Astrocyte of the spinal cord (primary cell): ENCODE results near the gene SPAG6.

Source experiments
- DNase-seq: peaks from one replicate; pipeline ENCODE4 v3.0.0; 2011; ENCODE audit warnings: low read depth, low spot score
- H3K4me3 ChIP-seq: 2 replicates; pipeline ENCODE4 v1.5.1; 2011; ENCODE audit warnings: low read depth, mild to moderate bottlenecking, low read length, moderate library complexity
- in situ Hi-C: cut with HindIII; loops from 2 replicates; pipeline ENCODE4 v1.10.0; 2017; ENCODE audit warnings: low sequenced_read_pairs
- TF ChIP-seq, protein P1 (sequence below): IDR thresholded peaks from 2 replicates; pipeline ENCODE4 v1.5.1; 2012; ENCODE audit warnings: low read depth, mild to moderate bottlenecking, low read length, inconsistent platforms

SPAG6 gene

DNA sequence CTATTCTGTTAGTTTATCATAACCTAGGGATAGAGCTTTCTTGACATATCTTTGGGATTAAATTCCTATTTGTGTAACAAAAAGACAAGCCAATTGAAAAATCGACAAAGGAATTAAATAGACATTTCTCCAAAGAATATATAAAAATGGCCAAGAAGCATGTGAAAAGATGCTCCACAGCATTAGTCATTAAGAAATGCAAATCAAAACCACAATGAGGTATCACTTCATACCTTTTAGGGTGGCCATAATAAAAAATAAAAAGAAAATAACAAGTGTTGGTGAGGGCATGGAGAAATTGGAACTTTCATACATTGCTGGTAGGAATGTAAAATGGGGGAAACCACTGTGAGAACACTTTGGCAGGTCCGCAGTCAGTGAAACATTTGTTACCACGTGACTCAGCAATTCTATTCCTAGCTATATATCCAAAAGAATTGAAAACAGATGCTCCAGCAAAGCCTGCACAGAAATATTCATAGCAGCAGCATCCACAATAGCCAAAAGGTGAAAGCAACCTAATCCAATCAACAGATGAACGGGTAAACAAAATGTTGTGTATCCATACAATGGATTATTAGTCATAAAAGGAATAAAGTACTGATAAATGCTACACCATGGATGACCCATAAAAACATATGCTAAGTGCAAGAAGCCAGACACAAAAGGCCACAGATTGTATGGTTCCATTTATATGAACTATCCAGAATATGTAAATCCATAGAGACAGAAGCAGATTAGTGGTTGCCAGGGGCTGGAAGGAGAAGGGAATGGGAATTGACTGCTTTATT is 20.5 kb downstream of the SPAG6 start:
- no peak overlapping the region for H3K4me3 ChIP-seq
- in situ Hi-C loops: no loop called here
- TF ChIP-seq, protein P1, sequence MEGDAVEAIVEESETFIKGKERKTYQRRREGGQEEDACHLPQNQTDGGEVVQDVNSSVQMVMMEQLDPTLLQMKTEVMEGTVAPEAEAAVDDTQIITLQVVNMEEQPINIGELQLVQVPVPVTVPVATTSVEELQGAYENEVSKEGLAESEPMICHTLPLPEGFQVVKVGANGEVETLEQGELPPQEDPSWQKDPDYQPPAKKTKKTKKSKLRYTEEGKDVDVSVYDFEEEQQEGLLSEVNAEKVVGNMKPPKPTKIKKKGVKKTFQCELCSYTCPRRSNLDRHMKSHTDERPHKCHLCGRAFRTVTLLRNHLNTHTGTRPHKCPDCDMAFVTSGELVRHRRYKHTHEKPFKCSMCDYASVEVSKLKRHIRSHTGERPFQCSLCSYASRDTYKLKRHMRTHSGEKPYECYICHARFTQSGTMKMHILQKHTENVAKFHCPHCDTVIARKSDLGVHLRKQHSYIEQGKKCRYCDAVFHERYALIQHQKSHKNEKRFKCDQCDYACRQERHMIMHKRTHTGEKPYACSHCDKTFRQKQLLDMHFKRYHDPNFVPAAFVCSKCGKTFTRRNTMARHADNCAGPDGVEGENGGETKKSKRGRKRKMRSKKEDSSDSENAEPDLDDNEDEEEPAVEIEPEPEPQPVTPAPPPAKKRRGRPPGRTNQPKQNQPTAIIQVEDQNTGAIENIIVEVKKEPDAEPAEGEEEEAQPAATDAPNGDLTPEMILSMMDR: no peak
- DNase-seq: peak; percentile 24

DNA sequence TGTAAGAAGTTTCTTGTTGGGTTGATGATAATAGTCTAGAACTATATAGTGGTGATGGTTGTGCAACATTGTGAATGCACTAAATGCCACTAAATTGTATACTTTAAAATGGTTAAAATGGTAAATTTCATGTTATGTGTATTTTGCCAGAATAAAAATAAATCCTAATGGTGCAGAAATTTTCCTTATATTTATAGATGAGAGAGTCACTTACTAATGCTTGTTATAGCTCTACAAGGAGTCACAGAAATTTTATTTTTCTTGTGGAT is 21.1 kb downstream of the SPAG6 start:
- in situ Hi-C loops: no loop called here

DNA sequence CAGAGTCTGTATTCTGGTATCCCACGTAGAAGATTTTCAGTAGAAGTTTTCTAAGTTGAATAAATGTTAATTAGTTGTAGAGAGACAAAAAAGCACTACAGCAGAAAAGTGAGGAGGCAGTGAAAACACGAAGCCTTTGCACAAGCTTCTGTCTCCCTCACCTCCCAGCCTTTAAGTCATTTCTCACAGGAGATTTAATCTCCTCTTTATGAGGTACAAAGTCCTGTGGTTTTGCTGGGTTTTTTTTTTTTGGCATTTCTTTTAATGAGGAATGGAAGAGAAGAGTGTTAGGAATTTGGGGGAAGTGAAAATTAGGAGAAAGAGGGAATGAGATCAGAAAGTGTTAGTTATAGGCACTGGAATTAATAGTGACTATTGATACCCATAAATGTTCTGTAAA is 21.5 kb downstream of the SPAG6 start:
- H3K4me3 ChIP-seq: no peak overlapping the region
- TF ChIP-seq, protein P1: no peak
- in situ Hi-C loops: no loop called here
- no peak for DNase-seq

More for the DNA sequence above, 21.1 kb downstream of the SPAG6 start:
- TF ChIP-seq, protein P1: no peak
- no peak for DNase-seq
- H3K4me3 ChIP-seq: no peak overlapping the region

DNA sequence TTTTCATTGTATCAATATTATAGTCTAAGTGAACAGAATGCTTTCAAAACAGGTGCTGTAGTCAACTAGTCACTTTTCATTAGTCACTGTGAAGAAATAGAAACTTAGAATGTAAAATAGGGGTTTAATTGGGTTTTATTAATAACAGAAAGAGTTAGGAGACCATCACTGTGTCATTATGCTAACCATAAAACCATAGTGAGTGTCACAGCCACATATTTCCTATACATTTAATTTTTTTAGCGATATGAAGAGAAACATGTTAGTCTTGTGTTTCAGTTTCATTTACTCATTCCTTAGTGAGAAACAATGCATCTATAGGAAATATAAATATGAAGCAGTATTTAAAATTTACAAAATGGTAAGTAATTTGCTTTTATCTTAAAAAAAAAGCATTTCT is 22.2 kb downstream of the SPAG6 start:
- in situ Hi-C loops: no loop called here
- TF ChIP-seq, protein P1: no peak
- no peak for DNase-seq

DNA sequence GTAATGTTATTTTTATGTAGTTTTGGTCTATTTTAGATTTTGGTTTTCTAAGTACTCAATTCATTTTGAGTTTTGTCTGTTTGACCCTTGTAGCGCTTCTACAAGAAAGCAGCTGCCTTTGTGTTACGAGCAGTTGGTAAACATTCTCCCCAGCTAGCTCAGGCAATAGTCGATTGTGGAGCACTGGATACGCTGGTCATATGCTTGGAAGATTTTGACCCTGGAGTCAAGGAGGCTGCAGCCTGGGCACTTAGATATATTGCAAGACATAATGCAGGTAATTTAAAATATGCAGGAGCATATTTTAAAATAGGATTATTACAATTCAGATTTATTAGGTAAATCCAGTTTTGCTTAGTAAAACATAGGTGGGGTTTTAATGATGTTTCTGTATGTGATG is 23.1 kb downstream of the SPAG6 start:
- DNase-seq: no peak
- in situ Hi-C loops: no loop called here

More for the DNA sequence above, 22.2 kb downstream of the SPAG6 start:
- H3K4me3 ChIP-seq: no peak overlapping the region

DNA sequence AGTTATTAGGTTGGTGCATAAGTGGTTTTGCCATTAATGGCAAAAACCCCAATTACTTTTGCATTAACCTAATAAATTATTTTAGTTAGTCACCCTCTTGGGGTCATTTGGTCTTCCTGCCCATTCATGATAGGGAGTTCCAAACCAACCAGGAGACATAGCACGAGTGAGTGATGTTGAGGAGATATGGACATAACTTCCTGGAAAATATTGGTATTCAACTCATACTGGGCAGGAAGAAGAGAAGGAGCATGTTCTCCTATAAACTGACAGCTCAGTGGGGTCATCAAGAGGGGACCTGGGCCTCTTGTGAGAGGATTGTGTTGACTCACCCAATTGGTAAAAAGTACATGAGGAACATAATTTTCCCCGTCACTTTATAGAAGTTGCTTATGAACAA is 23.7 kb downstream of the SPAG6 start:
- DNase-seq: no peak
- in situ Hi-C loops: no loop called here
- TF ChIP-seq, protein P1: no peak
- no peak overlapping the region for H3K4me3 ChIP-seq

More for the DNA sequence above, 23.1 kb downstream of the SPAG6 start:
- no peak overlapping the region for H3K4me3 ChIP-seq
- TF ChIP-seq, protein P1: no peak
